ENCODE results near the gene NDUFS1.

GRCh38 chr2:206158563-206159345 is 490 bp downstream of the NDUFS1 start:
- TF ChIP-seq OSR1 (CRISPR knock-in tag; IDR thresholded peaks at IDR 0.05) (no peak), ARNTL (CRISPR knock-in tag; IDR thresholded peaks at IDR 0.05; ENCODE audit: borderline replicate concordance, low read depth) (no peak), ESRRG (CRISPR knock-in tag; IDR thresholded peaks at IDR 0.05) (no peak), ZC3H10 (CRISPR knock-in tag; IDR thresholded peaks at IDR 0.05) (no peak), TOX (CRISPR knock-in tag; IDR thresholded peaks at IDR 0.05; ENCODE audit: borderline replicate concordance) (no peak), CREB5 (CRISPR knock-in tag; IDR thresholded peaks at IDR 0.05; ENCODE audit: low read depth) (no peak), ZFP30 (CRISPR knock-in tag; IDR thresholded peaks at IDR 0.05) (no peak), ZNF70 (CRISPR knock-in tag; IDR thresholded peaks at IDR 0.05) (no peak), POU6F1 (CRISPR knock-in tag; IDR thresholded peaks at IDR 0.05; ENCODE audit: borderline replicate concordance, low read depth) (no peak)
